GM18526 (cell line): Measurements from ENCODE around the gene C6orf15.

Experiments used
- POLR2A ChIP-seq: IDR thresholded peaks from 3 replicates; pipeline ENCODE4 v1.6.1; 2011; ENCODE audit not compliant: insufficient read length; ENCODE audit errors: extremely low read depth

The C6orf15 gene

GRCh38 chr6:31096215-31096614 lies 16.2 kb downstream of the C6orf15 start:
- no peak for TF ChIP-seq POLR2A

GRCh38 chr6:31094389-31094881 lies 17.9 kb downstream of the C6orf15 start:
- no peak for TF ChIP-seq POLR2A

- TF ChIP-seq POLR2A, result no peak
These were observed 19.4 kb downstream of the C6orf15 start for GRCh38 chr6:31092769-31093505.

GRCh38 chr6:31092238-31092637 lies 20.1 kb downstream of the C6orf15 start:
- TF ChIP-seq POLR2A, result no peak

- TF ChIP-seq POLR2A, result no peak
These were observed 20.7 kb downstream of the C6orf15 start for GRCh38 chr6:31091680-31092079.

- no peak for TF ChIP-seq POLR2A
These were observed 21.4 kb downstream of the C6orf15 start for GRCh38 chr6:31090973-31091364.

- no peak for TF ChIP-seq POLR2A
These were observed 22.0 kb downstream of the C6orf15 start for GRCh38 chr6:31090275-31090972.

GRCh38 chr6:31087494-31088089 lies 24.8 kb downstream of the C6orf15 start:
- TF ChIP-seq POLR2A, result no peak

GRCh38 chr6:31086788-31087440 lies 25.5 kb downstream of the C6orf15 start:
- no peak for TF ChIP-seq POLR2A

GRCh38 chr6:31083742-31084354 lies 28.5 kb downstream of the C6orf15 start:
- no peak for TF ChIP-seq POLR2A

GRCh38 chr6:31081872-31082271 lies 30.5 kb downstream of the C6orf15 start:
- no peak for TF ChIP-seq POLR2A

- no peak for TF ChIP-seq POLR2A
These were observed 32.6 kb downstream of the C6orf15 start for GRCh38 chr6:31079656-31080261.

GRCh38 chr6:31076611-31077010 lies 35.8 kb downstream of the C6orf15 start:
- TF ChIP-seq POLR2A, result no peak

- no peak for TF ChIP-seq POLR2A
These were observed 36.8 kb downstream of the C6orf15 start for GRCh38 chr6:31075528-31075927.

GRCh38 chr6:31074401-31074800 lies 38.0 kb downstream of the C6orf15 start:
- no peak for TF ChIP-seq POLR2A

- no peak for TF ChIP-seq POLR2A
These were observed 41.6 kb downstream of the C6orf15 start for GRCh38 chr6:31070711-31071197.
